Suppressor macrophage (primary cell): ENCODE results near the gene SHROOM2.
A peak's percentile ranks its signal among the peaks of the same experiment; 100 is the strongest.
"Not testable (repeated sequence)": the region's sequence is repeated elsewhere in the genome, so short reads cannot be mapped to it uniquely, and the experiment has no call there.

Source experiments
- DNase-seq, 4 experiments: peaks; one replicate each; pipeline ENCODE4 v3.0.0-alpha.2; 2020 to 2022
- total RNA-seq, 17 experiments: gene quantifications; one replicate each; lab custom pipeline; 2026; ENCODE audit warnings: mixed read lengths in 6 of 17, inconsistent platforms in 3 of 17; lab: John Stamatoyannopoulos, UW

SHROOM2 gene, protein sequence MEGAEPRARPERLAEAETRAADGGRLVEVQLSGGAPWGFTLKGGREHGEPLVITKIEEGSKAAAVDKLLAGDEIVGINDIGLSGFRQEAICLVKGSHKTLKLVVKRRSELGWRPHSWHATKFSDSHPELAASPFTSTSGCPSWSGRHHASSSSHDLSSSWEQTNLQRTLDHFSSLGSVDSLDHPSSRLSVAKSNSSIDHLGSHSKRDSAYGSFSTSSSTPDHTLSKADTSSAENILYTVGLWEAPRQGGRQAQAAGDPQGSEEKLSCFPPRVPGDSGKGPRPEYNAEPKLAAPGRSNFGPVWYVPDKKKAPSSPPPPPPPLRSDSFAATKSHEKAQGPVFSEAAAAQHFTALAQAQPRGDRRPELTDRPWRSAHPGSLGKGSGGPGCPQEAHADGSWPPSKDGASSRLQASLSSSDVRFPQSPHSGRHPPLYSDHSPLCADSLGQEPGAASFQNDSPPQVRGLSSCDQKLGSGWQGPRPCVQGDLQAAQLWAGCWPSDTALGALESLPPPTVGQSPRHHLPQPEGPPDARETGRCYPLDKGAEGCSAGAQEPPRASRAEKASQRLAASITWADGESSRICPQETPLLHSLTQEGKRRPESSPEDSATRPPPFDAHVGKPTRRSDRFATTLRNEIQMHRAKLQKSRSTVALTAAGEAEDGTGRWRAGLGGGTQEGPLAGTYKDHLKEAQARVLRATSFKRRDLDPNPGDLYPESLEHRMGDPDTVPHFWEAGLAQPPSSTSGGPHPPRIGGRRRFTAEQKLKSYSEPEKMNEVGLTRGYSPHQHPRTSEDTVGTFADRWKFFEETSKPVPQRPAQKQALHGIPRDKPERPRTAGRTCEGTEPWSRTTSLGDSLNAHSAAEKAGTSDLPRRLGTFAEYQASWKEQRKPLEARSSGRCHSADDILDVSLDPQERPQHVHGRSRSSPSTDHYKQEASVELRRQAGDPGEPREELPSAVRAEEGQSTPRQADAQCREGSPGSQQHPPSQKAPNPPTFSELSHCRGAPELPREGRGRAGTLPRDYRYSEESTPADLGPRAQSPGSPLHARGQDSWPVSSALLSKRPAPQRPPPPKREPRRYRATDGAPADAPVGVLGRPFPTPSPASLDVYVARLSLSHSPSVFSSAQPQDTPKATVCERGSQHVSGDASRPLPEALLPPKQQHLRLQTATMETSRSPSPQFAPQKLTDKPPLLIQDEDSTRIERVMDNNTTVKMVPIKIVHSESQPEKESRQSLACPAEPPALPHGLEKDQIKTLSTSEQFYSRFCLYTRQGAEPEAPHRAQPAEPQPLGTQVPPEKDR (N-terminal part only)
- total RNA-seq = 0 to 1.7 (median 0) reads per million in 17 experiments

DNA sequence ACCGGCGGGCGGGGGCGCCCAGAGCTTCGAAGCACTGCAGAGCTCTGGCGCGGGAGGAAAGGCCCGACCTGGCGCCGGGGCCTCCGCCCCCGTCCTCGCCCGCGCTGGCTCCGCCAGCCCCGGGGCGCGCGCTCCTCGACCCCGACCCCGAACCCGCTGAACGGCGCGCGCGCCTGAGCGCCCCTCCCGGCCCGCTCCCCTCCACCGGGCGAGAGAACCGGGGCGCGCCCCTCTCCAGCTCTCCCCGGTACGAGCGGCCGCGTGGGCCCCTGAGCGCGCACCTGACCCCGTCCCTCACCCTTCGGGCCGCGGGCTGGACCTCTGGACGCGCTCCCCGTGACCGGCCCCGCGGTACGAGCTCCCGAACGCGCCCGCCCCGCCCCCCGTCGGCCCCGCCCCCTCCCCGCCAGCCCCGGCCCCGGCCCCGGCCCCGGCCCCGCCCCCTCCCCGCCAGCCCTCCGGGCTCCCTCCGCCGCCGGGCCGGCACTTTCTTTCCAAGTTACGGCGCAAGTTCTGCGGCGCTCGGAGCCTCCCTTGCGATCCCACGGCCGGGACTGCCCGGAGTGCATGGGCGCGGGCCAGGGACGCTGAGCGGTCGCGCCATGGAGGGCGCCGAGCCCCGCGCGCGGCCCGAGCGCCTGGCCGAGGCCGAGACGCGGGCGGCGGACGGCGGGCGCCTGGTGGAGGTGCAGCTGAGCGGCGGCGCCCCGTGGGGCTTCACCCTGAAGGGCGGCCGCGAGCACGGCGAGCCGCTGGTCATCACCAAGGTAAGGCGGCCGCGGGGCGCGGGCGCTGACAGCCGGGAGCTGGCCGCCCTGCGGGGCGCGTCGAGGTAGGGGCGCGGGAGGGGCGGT is at the start of gene SHROOM2:
Gene SHROOM2, plus strand, starts transcription at position 486 of the 854 bp plus-strand sequence. Its CDS starts 117 bp downstream, at position 603.
- DNase-seq = no peak

DNA sequence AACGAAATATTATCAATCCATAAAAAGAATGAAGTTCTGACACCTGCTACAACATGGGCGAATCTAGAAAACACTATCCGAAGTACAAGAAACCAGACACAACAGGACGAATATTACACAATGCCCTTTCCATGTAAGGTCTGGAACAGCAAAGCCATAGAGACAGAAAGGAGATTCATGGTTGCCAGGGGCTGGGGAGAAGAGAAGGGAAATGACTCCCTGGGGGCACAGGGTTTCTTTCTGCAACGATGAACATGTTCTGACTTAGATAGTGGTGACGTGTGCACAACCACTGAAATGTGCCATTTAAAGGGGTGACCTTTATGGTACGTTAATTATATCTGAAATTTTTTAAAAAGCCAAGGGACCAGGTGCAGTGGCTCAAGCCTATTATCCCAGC is 48.9 kb upstream of the SHROOM2 start:
- no peak for DNase-seq

DNA sequence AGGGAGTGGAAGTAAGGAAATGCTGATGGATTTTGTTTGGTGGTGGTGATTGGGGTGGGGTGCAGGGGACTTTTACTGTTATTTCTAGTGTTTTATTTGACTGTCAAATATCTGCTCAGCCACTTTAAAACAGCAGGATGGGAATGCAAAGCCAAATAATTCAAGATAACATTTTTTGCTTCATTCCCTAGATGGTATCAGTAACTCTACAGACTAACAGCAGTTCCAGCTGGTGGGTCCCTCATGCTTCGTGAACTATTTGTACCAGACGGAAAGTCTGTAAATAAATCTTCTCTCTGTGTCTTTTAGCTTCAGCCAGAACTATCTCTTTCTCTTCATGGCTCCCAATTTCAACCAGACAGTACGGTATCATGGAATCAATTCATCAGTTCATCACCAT is 48.1 kb upstream of the SHROOM2 start:
- DNase-seq = no peak

DNA sequence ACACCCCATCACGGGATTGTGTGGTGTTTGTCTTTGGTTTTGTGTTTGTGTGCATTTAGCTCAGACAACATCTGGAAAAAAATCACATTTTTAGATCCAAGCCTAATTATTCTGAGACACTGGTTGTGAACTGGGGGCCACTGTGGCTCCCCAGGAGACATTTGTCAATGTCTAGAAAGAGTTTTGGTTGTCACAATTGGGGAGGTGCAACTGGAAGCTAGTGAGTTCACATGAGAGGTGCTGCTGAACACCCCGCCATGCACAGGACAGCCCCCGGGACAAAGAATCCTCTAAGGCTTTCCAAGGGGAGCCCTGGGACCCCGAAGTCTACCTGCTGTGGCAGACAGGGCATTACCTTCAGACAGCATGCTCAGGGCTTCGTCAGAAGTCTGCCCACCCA is 47.1 kb upstream of the SHROOM2 start:
- DNase-seq = no peak

DNA sequence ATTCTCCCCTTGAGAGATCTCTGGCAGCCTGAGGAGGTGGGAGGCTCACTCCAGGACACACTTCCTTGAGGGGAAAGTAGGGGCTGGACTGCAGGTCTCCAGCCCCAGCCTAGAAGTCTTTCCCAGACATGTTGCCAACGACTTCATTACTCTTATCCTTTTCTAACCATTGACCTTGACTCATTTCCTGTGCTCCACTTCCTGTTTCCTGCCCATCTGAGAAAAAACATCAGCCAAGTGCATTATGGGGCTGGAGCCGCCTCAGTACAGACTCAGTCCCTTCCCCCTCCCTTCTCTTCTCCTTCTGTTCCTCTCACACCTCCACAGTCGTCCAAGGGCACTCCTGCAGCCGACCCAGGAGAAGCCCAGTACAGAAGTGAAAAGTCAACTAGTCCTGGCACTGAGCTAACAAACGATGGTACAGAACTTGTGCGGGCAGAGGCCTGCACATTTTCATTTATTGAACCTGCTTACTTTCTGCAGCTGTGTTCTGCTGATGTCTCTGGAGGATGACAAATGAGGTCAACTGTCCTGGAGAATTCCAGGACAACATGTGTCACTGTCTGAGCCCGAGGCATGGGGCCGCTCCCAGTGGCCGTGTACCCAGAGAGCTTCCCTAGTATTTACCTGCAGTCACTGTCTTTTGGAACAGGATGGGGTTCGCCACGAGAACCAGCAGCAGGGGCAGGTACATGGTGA is 40.7 kb upstream of the SHROOM2 start:
- peak in 3 of 4 experiments; percentile 6 to 18 (median 10) for DNase-seq

DNA sequence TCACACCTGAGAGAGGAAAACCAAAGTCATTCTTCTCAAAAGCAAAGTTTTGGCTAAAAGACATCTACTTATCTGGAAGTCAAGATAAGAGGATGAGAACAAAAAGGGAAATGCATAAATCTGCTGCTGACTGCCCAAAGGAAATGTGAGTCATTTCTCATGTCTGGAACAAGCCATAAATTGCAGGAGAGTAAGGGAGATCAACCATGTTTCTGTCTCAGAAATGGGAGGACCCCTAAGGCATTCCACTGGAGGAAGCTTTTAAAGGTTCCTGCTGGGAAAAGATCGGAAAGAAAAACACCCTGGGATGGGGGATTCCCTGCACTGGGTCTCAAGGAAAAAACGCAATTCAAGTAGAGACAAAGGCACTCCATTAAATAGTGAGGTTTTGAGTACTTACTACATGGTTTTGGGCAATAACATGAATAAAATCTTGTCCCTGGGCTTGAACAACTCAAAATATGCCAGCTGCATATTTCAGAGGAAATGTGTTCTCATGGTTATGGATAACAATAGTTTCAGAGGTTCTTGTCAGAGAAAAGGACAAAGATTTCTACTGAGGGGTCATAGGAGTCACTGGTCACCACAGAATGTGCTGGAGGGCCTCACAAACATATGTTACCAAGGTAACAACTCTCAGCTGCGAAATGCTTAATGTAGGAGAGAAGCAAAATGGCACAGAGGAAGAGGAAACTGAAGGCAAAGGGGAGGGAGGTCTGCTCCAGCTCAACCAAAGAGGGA is 39.9 kb upstream of the SHROOM2 start:
- DNase-seq = peak in 2 of 4 experiments; percentile 25 to 26

DNA sequence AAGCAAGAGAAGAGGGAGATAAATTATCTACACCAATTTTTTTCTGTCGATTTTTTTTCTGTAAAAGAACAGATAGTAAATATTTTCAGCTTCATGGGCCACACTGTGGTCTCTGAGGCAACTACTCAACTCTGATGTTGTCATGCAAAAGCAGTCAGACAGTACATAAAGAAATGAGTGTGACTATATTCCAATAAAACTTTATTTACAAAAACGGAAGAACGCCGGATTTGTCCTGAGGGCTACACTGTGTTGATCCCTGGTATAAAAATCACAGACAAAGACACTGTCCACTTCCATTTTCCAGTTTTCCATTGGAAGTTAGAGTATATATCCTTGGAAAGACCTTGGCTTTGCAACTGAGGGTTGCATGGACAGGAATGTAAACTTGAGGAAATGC is 38.6 kb upstream of the SHROOM2 start:
- no peak for DNase-seq

DNA sequence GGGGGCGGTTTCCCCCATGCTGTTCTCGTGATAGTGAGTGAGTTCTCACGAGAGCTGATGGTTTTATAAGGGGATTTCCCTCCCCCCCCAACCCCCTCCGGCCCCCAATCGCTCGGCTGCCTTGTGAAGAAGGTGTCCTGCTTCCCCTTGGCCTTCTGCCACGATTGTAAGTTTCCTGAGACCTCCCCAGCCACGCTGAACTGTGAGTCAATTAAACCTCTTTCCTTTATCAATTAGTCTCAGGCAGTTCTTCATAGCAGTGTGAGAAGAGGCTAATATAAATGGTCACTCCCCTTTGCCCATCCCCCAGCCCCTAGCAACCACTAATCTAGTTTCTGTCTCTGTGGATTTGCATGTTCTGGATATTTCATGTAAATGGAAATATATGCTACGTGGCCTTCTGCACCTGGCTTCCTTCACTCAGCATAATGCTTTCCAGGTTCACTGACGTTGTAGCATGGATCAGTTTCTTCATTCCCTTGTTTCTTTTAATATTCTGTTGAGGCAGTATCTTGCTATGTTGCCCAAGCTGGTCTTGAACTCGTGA is 37.0 kb upstream of the SHROOM2 start:
- DNase-seq = no peak

DNA sequence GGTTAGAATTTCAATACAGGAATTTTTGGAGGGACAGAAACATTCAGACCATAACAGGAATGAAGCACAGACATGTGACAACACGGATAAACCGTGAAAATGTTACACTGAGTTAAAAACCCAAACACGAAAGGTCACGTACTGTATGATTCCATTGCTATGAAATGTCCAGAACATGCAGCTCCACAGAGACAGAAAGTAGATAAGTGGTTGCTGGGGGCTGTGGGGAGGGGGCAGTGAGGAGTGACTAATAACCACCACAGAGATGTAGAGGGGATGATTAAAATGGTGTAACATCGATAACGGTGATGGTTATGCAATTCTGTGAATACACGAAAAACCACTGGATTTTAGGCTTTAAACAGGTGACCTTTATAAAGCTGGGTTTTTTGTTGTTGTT is 28.9 kb upstream of the SHROOM2 start:
- DNase-seq = no peak

DNA sequence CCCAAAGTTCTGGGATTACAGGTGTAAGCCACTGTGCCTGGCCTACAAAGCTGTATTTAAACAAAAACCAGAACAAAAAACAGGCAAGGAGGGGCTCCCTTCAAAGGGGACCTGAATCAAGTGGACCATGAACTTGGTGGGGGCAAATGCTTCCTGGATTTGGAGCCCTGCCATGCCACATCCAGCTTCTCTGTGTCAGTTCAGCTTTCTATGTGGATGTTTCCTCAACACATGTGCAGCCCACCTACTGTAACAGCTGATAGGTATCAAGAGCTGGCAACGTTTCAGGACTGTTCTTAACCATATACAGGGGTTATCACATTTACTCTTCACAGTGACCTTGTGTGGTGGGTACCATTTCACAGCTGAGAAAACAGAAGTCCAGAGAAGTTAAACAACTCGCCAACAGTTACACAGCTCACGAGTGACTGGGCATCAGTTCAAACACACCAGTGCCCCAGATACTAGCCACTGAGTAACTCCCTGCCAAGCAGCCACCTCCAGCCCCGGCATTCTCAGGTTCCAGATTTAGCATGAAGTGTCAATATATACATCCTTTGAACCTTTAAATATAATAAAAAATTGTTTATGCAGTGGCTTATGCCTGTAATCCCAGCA is 28.1 kb upstream of the SHROOM2 start:
- no peak for DNase-seq

DNA sequence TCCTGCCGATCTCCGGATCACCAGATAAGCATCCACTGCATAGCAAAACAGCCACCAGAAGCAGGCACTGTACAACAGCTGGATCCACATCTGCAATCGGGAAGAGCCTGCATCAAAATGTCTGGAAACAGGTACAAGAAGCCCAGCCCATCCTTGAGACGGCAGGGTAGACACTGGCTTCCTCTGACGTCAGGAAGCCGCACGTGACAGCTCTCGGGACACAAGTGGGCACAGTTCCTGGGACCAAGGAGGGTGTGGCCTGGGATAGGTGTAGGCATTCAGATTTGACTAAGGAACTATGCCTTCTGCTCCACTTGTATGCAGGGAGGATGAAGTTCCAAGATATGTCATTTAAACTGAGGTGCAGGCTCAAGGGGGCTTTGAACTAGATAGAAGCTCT is 26.9 kb upstream of the SHROOM2 start:
- DNase-seq = no peak

DNA sequence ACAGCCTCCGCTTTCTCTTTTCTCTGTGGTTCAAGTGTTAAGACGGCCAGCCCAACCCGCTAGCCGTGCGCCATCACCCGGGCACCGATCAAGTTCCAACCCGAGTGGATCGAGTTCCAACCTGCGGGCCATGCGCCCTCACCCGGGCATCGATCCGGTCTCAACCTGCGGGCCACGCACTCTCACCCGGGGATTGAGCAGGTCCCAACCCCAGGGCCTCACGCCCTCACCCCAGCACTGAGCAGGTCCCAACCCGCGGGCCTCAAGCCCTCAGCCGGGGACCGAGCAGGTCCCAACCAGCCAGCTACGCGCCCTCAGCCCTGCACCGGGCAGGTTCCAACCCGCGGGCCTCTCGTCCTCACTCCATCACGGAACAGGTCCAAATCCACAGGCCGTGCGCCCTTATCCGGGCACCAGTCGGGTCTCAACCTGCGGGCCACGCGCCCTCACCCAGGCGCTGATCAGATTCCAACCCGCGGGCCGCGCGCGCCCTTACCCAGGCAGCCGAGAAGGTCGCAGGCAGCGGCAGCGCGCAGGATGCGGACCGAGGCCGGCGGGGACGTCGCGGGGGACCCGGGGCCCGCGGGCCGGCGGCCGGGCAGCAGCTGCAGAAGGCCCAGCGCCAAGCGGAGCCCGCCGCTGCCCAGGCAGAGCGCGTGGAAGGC is 21.0 kb upstream of the SHROOM2 start:
- no peak for DNase-seq

DNA sequence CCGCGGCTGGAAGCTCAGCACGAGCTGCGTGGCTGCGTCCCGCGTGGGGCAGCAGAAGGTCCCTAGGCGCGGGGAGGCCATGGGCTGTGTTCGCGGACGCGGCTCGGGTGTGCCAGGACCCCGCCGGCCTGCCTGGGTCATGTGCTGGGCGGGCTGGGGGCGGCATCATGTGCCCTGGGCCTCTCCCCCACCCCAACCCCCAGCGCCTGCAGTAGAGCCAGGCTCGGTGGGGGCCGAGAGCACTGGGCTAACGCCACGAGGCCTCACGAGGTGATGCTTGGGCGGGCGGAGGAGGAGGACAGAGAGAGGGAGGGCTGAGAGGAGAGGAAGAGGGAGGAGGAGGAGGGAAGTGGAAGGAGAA is 20.5 kb upstream of the SHROOM2 start, which contains the start of gene GPR143:
Gene GPR143, minus strand, starts transcription at position 111 of the 361 bp plus-strand sequence. Its CDS starts 30 bp downstream, at position 81.
- no peak for DNase-seq

DNA sequence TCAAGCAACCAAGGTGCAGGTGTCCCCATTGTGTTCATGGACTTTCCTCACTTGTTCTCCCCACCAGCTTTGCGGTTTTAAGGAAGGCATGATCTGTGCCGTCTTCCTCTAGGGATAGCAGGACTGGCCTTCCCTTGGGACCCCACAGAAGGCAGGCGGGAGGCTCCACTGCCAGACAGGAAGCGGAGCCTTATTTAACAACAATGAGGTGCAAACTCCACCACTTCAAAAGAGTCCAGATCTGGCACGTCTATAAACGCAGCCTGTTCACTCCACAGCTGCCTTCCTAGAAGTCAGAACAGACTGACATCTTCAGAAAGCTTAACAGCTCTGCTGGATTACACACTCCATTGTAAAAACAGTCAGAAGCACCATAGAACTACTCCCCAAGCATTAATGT is 18.9 kb upstream of the SHROOM2 start:
- DNase-seq = no peak

DNA sequence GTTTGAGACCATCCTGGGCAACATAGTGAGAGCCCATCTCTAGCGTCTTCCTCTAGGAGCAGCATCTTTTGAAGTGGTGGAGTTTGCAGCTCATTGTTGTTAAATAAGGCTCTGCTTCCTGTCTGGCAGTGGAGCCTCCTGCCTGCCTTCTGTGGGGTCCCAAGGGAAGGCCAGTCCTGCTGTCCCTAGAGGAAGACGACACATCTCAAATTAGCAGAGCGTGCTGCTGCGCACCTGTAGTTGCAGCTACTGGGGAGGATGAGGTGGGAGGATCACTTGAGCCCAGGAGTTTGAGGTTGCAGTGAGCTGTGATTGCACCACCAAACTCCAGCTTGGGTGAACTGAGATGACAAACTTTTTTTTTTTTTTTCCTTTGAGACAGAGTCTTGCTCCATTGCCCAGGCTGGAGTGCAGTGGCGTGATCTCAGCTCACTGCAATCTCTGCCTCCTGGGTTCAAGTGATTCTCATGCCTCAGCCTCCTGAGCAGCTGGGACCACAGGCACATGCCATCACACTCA is 17.8 kb upstream of the SHROOM2 start:
- not testable (repeated sequence) for DNase-seq

DNA sequence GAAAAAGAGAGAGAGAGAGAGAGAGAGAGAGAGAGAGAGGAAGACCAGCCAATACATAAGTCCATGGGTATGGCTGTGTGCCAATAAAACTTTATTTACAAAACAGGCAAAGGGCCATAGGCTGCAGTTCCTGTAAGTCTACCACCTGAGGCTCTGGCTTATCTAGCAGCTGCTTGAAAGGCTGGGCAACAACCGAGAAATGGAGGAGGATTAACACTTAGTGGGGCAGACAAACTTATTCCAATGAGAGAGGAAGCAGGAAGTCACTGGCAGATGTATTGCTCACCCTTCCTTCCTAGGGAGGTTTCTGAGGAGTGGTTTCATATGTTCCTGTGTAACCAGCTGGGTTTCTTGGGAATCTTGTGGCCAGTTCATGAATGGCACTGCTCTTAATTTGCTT is 15.9 kb upstream of the SHROOM2 start:
- no peak for DNase-seq

DNA sequence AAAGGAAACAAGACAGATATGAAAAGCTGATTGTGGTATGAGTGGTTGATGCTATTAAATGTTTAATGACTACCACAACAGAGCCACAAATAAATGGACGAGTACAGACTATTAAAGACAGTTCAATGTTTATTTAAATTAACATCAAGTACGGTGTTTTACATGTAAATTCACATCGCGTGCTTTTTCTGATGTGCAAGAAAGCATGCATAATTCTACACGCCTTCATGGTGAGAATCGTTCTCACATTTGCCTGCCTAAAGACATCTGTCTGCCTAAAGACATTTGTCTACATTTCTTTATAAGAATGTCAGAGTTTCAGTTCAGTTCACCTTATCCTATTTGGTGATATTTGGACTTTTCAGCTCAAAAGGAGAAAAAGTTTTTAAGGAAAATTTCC is 13.3 kb upstream of the SHROOM2 start:
- DNase-seq = no peak

DNA sequence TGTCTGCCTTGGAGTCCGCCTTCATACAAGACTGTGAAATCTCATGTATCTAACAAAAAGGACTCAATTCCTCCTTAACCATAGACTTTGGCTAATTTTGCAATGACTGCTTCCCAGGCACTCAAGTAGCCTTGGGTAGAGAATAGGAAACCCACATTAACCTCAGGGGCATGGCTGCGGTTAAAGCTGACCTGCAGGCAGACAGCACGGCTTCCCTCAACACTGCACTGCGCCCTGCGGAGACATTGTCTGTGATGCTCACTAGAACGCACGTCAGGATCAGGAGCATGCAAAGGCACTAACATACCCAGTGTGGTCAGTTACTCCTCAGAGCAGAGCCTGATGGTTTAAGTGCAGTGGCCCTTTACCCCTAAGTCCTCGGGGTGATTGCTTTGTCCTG is 10.3 kb upstream of the SHROOM2 start:
- DNase-seq = no peak

DNA sequence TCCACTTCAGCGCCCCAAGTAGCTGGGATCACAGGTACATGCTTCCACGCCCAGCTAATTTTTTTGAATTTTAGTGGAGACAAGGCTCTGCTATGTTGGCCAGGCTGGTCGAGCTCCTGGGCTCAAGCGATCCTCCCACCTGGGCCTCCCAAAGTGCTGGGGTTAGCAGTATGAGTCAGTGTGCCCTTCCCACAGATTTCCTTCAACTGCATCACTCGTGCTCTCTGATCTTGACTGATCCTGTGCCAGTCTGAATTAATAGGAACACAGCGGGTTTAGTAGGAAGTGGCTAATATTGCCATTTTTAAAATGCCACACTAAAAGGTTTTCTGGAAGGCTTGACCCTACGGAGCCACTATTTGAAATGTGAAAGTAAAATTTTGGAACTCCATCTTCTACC is 4.3 kb upstream of the SHROOM2 start:
- DNase-seq = no peak
